B cell (primary cell): ENCODE measurements around the gene RNF220.

Experiments used
- CTCF ChIP-seq: fragments of 200-600 bp; IDR thresholded peaks from one replicate; pipeline ENCODE4 v1.8.0; 2022; ENCODE audit warnings: antibody characterized with exemption, mild to moderate bottlenecking
- EZH2 ChIP-seq: IDR thresholded peaks from 2 replicates; pipeline ENCODE4 v1.6.1; 2012; ENCODE audit warnings: borderline replicate concordance, low read depth, mild to moderate bottlenecking, moderate library complexity, low read length; ENCODE audit not compliant: insufficient read depth, poor library complexity, severe bottlenecking

GRCh38 chr1:44603718-44604117, 198.7 kb downstream of the RNF220 start:
- TF ChIP-seq CTCF (no peak), EZH2 (no peak)
